ENCODE data around the gene NRIP3.

GRCh38 chr11:8932564-8933180 is 71.1 kb downstream of the NRIP3 start, which contains the start of gene C11orf16:
- TF ChIP-seq POLR2A (IDR thresholded peaks at IDR 0.05; ENCODE audit: low read depth, low read length) (no peak), TAF1 (IDR thresholded peaks at IDR 0.05; ENCODE audit: borderline replicate concordance, low read depth, low read length) (no peak)
